ENCODE results near the gene TAL1.
A peak's percentile ranks its signal among the peaks of the same experiment; 100 is the strongest.
"Not testable (repeated sequence)": the region's sequence is repeated elsewhere in the genome, so short reads cannot be mapped to it uniquely, and the experiment has no call there.

Gene TAL1

GRCh38 chr1:47194311-47194710 lies 37.7 kb downstream of the TAL1 start:
- Histone ChIP-seq H3K27ac (no peak overlapping the region), H3K36me3 (no peaks in the 10 kb centered on the region), H3K27me3 (ENCODE audit: insufficient read depth, low read depth, severe bottlenecking) (peaks cover 18% of the 10 kb centered on the region), H3K4me3 (ENCODE audit: low read depth, low read length) (no peak overlapping the region), H3K9me3 (ENCODE audit: severe bottlenecking) (no peaks in the 10 kb centered on the region)
- no peak for TF ChIP-seq CTCF (IDR thresholded peaks at IDR 0.05; ENCODE audit: low read depth, low read length)
- no peak for DNase-seq

- H3K4me3 ChIP-seq (ENCODE audit: low read depth, low read length); DNase-seq; H3K36me3 ChIP-seq; H3K27ac ChIP-seq; H3K9me3 ChIP-seq (ENCODE audit: severe bottlenecking): not testable (repeated sequence)
- peaks cover 11% of the 10 kb centered on the region for H3K27me3 ChIP-seq (ENCODE audit: insufficient read depth, low read depth, severe bottlenecking)
Observed at GRCh38 chr1:47193496-47193895, 38.5 kb downstream of the TAL1 start.

- peak; percentile 96 for TF ChIP-seq CTCF (IDR thresholded peaks at IDR 0.05; ENCODE audit: low read depth, low read length)
- H3K9me3 ChIP-seq (ENCODE audit: severe bottlenecking), result no peaks in the 10 kb centered on the region
- H3K4me3 ChIP-seq (ENCODE audit: low read depth, low read length), result no peak overlapping the region
- H3K27me3 ChIP-seq (ENCODE audit: insufficient read depth, low read depth, severe bottlenecking), result peaks cover 4% of the 10 kb centered on the region
- peak; percentile 72 for DNase-seq
- no peak overlapping the region for H3K27ac ChIP-seq
- no peaks in the 10 kb centered on the region for H3K36me3 ChIP-seq
Observed at GRCh38 chr1:47192458-47193384, 39.3 kb downstream of the TAL1 start.

- Histone ChIP-seq H3K9me3 (ENCODE audit: severe bottlenecking) (no peaks in the 10 kb centered on the region), H3K27me3 (ENCODE audit: insufficient read depth, low read depth, severe bottlenecking) (peaks cover 4% of the 10 kb centered on the region), H3K36me3 (no peaks in the 10 kb centered on the region), H3K4me3 (ENCODE audit: low read depth, low read length) (no peak overlapping the region), H3K27ac (no peak overlapping the region)
- TF ChIP-seq CTCF (IDR thresholded peaks at IDR 0.05; ENCODE audit: low read depth, low read length), result no peak
- DNase-seq, result no peak
Observed at GRCh38 chr1:47191940-47192457, 40.0 kb downstream of the TAL1 start.

DNA sequence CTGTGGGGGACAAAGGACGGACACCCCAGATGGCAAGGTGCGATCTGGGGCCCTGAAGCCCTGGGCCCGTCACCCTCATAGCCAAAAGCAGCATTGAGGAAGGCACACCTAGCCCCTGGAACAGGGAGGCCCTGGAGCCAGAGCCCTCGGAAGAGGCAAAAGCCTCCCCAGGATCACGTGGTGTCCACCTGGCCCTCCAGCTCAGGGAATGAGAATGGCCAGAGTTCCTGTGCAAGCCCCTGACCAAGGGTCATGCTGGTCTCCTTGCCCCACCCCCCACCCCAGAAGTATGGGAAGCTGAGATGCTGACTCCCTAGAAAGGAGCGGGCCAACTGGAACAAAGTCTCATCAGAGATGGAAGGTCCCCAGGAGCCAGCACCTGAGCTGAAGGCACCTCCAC lies 41.2 kb downstream of the TAL1 start:
- no peaks in the 10 kb centered on the region for H3K9me3 ChIP-seq (ENCODE audit: severe bottlenecking)
- no peak overlapping the region for H3K4me3 ChIP-seq (ENCODE audit: low read depth, low read length)
- H3K27ac ChIP-seq, result no peak overlapping the region
- H3K36me3 ChIP-seq, result no peaks in the 10 kb centered on the region
- no peaks in the 10 kb centered on the region for H3K27me3 ChIP-seq (ENCODE audit: insufficient read depth, low read depth, severe bottlenecking)
- DNase-seq, result no peak
- TF ChIP-seq CTCF (IDR thresholded peaks at IDR 0.05; ENCODE audit: low read depth, low read length), result no peak

DNA sequence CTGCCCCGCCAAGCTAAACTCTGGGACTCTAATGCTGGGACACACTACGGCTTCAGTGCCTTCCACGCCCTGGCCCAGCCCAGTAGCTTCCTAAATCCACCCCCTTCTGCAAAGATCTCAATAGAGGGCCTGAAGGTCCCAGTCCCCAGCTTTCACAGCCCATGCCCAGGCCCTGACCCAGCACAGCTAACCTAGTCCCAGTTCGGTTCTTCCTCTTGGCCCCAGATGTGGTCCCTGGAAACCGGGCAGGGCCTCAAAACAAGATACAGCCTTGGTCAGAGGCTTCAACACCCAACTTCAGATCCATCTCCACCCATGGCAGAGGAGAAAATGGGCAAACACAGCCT lies 41.5 kb downstream of the TAL1 start:
- Histone ChIP-seq H3K27me3 (ENCODE audit: insufficient read depth, low read depth, severe bottlenecking) (no peaks in the 10 kb centered on the region), H3K27ac (no peak overlapping the region), H3K36me3 (no peaks in the 10 kb centered on the region), H3K9me3 (ENCODE audit: severe bottlenecking) (no peaks in the 10 kb centered on the region), H3K4me3 (ENCODE audit: low read depth, low read length) (no peak overlapping the region)
- TF ChIP-seq CTCF (IDR thresholded peaks at IDR 0.05; ENCODE audit: low read depth, low read length), result no peak
- no peak for DNase-seq

All from WERI-Rb-1 (cell line).